HepG2 (cell line): ENCODE measurements around the gene BMPR2. TPM values are rescaled to one million over a fixed set of nuclear protein-coding genes. Genes with fewer than 3 reads are reported as not detected.

Experiments used
- IRF9 ChIP-seq: sonication (generic); formaldehyde crosslinking; IDR thresholded peaks from 2 replicates; pipeline ENCODE4 v1.8.0; 2022; ENCODE audit warnings: missing genetic modification reagents, mild to moderate bottlenecking, borderline replicate concordance
- LCORL ChIP-seq, 2 experiments: fragments of 450-650 bp in 1 of 2; sonication (generic) in 1 of 2; formaldehyde crosslinking in 1 of 2; IDR thresholded peaks; 2 replicates each; pipeline versions ENCODE4 v1.5.0 to v1.6.1; 2017 to 2020; ENCODE audit warnings: antibody characterized with exemption in 1 of 2, missing genetic modification reagents in 1 of 2
- MEF2D ChIP-seq: sonication (generic); formaldehyde crosslinking; IDR thresholded peaks from 2 replicates; pipeline ENCODE4 v1.5.1; 2020; ENCODE audit warnings: mild to moderate bottlenecking, missing genetic modification reagents
- POLR2AphosphoS2 ChIP-seq: IDR thresholded peaks from 2 replicates; pipeline ENCODE4 v1.6.1; 2011; ENCODE audit warnings: low read depth, low read length, improper control_type of control experiment
- REST ChIP-seq, 2 experiments: IDR thresholded peaks; 2 replicates each; pipeline ENCODE4 v1.6.1; 2011 to 2012; ENCODE audit warnings: low read length in 2 of 2, borderline replicate concordance in 1 of 2, low read depth in 1 of 2, mild to moderate bottlenecking in 1 of 2, moderate library complexity in 1 of 2
- RFX5 ChIP-seq: IDR thresholded peaks from 2 replicates; pipeline ENCODE4 v1.6.1; 2011; ENCODE audit warnings: low read depth, low read length, improper control_type of control experiment
- SRSF9 ChIP-seq: fragments of 200-400 bp; formaldehyde crosslinking; IDR thresholded peaks from 2 replicates; pipeline ENCODE4 v1.6.1; 2018; ENCODE audit warnings: borderline replicate concordance, mild to moderate bottlenecking, low read depth, low read length; ENCODE audit not compliant: insufficient read depth, poor library complexity, severe bottlenecking
- TCF12 ChIP-seq, 2 experiments: fragments of 450-650 bp in 1 of 2; sonication (generic) in 1 of 2; formaldehyde crosslinking in 1 of 2; IDR thresholded peaks; 2 replicates each; pipeline versions ENCODE4 v1.6.1 to v1.8.0; 2017 to 2022; ENCODE audit warnings: antibody characterized with exemption in 1 of 2, mild to moderate bottlenecking in 1 of 2, missing genetic modification reagents in 1 of 2, moderate library complexity in 1 of 2
- TFE3 ChIP-seq: IDR thresholded peaks from 2 replicates; pipeline ENCODE4 v1.6.1; 2016
- THYN1 ChIP-seq: sonication (generic); formaldehyde crosslinking; IDR thresholded peaks from 2 replicates; pipeline ENCODE4 v1.8.1; 2023; ENCODE audit warnings: low read depth, mild to moderate bottlenecking, moderate library complexity, missing genetic modification reagents, borderline replicate concordance
- ZBTB20 ChIP-seq: sonication (generic); formaldehyde crosslinking; IDR thresholded peaks from 2 replicates; pipeline ENCODE4 v1.8.1; 2023; ENCODE audit warnings: missing genetic modification reagents, low read depth, mild to moderate bottlenecking, borderline replicate concordance
- ZFP82 ChIP-seq: sonication (generic); formaldehyde crosslinking; IDR thresholded peaks from 2 replicates; pipeline ENCODE4 v1.5.1; 2020; ENCODE audit warnings: mild to moderate bottlenecking, missing genetic modification reagents, borderline replicate concordance
- ZNF121 ChIP-seq: sonication (generic); formaldehyde crosslinking; IDR thresholded peaks from 2 replicates; pipeline ENCODE4 v1.5.0; 2020; ENCODE audit warnings: mild to moderate bottlenecking, missing genetic modification reagents
- ZNF235 ChIP-seq: sonication (generic); formaldehyde crosslinking; IDR thresholded peaks from 2 replicates; pipeline ENCODE4 v1.8.1; 2023; ENCODE audit warnings: mild to moderate bottlenecking, missing genetic modification reagents, borderline replicate concordance
- ZNF253 ChIP-seq: sonication (generic); formaldehyde crosslinking; IDR thresholded peaks from 2 replicates; pipeline ENCODE4 v1.8.0; 2022; ENCODE audit warnings: mild to moderate bottlenecking, missing genetic modification reagents, borderline replicate concordance
- ZNF451 ChIP-seq: sonication (generic); formaldehyde crosslinking; IDR thresholded peaks from 2 replicates; pipeline ENCODE4 v1.5.0; 2020; ENCODE audit warnings: mild to moderate bottlenecking, missing genetic modification reagents
- ZNF879 ChIP-seq: sonication (generic); formaldehyde crosslinking; IDR thresholded peaks from 2 replicates; pipeline ENCODE4 v1.8.1; 2023; ENCODE audit warnings: missing genetic modification reagents
- ZXDC ChIP-seq: sonication (generic); formaldehyde crosslinking; IDR thresholded peaks from 2 replicates; pipeline ENCODE4 v1.5.0; 2020; ENCODE audit warnings: mild to moderate bottlenecking, missing genetic modification reagents
- polyA plus RNA-seq, 8 experiments: library from polyadenylated mRNA; depleted of rRNA in 3 of 8; stranded (reverse) in 7 of 8; unstranded in 1 of 8; fragments of >200 nt; fragmentation: Illumina TruSeq in 4 of 8; extraction: Trizol in 4 of 8; gene quantifications; 2 replicates each; pipeline versions ENCODE4 v1.2.1 to v1.2.3, GENCODE V29; 2011 to 2016; ENCODE audit warnings: low read depth in 4 of 8, missing spikeins in 1 of 8, mixed read lengths in 1 of 8; ENCODE audit not compliant: insufficient read depth in 1 of 8
- total RNA-seq, 5 experiments: library from RNA; depleted of rRNA; stranded (reverse); fragments of >200 nt; fragmentation: Illumina TruSeq; extraction: Trizol; gene quantifications; 2 replicates each; pipeline ENCODE4 v1.2.3, GENCODE V29; 2016; ENCODE audit warnings: low read depth in 1 of 5

The BMPR2 gene
- total and polyA plus RNA-seq, 2 of the 13 experiments (the other 11 are each of a cell fraction or from before 2014, with no cell fraction given), result 5.5 to 10.3 TPM

- no peak for TF ChIP-seq POLR2AphosphoS2
- TF ChIP-seq ZXDC (CRISPR knock-in tag), result peak; percentile 69; the same call in 1 of the 2 replicates
- peak; percentile 16; the same call in 1 of the 2 replicates for TF ChIP-seq IRF9 (CRISPR knock-in tag)
- peak; percentile 34 for TF ChIP-seq TFE3 (CRISPR knock-in tag)
- TF ChIP-seq ZFP82 (CRISPR knock-in tag), result no peak; the same call in 1 of the 2 replicates
- no peak for TF ChIP-seq THYN1 (CRISPR knock-in tag)
- TF ChIP-seq RFX5, result no peak
- TF ChIP-seq ZNF235 (CRISPR knock-in tag), result 0 out of 2 replicates have a peak, but pooled peaks have one; percentile 43
- peak; percentile 83; the same call in 1 of the 2 replicates for TF ChIP-seq ZNF451 (CRISPR knock-in tag)
- TF ChIP-seq SRSF9, result no peak
- 0 out of 2 replicates have a peak, but pooled peaks have one; percentile 39 for TF ChIP-seq MEF2D (CRISPR knock-in tag)
- no peak for TF ChIP-seq LCORL (IDR thresholded peaks at IDR 0.05)
- TF ChIP-seq LCORL (CRISPR knock-in tag; IDR thresholded peaks at IDR 0.05), result peak; percentile 76; the same call in 1 of the 2 replicates
- peak in 1 of 2 experiments; percentile 33; a peak in 1 of 4 replicates for TF ChIP-seq REST (IDR thresholded peaks at IDR 0.05; ENCODE audit: borderline replicate concordance in 1 of 2, low read depth in 1 of 2, low read length in 2 of 2)
- peak; percentile 16; the same call in 1 of the 2 replicates for TF ChIP-seq ZBTB20 (CRISPR knock-in tag)
- no peak for TF ChIP-seq ZNF121 (CRISPR knock-in tag)
- no peak for TF ChIP-seq ZNF253
- no peak for TF ChIP-seq ZNF879
- TF ChIP-seq TCF12 (IDR thresholded peaks at IDR 0.05), result no peak
- peak; percentile 78; the same call in 1 of the 2 replicates for TF ChIP-seq TCF12 (CRISPR knock-in tag; IDR thresholded peaks at IDR 0.05)
These were observed at the start of gene BMPR2 (continued) for GRCh38 chr2:202375609-202376408.
